ENCODE measurements around the gene GRIP1.

The GRIP1 gene, protein sequence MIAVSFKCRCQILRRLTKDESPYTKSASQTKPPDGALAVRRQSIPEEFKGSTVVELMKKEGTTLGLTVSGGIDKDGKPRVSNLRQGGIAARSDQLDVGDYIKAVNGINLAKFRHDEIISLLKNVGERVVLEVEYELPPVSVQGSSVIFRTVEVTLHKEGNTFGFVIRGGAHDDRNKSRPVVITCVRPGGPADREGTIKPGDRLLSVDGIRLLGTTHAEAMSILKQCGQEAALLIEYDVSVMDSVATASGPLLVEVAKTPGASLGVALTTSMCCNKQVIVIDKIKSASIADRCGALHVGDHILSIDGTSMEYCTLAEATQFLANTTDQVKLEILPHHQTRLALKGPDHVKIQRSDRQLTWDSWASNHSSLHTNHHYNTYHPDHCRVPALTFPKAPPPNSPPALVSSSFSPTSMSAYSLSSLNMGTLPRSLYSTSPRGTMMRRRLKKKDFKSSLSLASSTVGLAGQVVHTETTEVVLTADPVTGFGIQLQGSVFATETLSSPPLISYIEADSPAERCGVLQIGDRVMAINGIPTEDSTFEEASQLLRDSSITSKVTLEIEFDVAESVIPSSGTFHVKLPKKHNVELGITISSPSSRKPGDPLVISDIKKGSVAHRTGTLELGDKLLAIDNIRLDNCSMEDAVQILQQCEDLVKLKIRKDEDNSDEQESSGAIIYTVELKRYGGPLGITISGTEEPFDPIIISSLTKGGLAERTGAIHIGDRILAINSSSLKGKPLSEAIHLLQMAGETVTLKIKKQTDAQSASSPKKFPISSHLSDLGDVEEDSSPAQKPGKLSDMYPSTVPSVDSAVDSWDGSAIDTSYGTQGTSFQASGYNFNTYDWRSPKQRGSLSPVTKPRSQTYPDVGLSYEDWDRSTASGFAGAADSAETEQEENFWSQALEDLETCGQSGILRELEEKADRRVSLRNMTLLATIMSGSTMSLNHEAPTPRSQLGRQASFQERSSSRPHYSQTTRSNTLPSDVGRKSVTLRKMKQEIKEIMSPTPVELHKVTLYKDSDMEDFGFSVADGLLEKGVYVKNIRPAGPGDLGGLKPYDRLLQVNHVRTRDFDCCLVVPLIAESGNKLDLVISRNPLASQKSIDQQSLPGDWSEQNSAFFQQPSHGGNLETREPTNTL

DNA sequence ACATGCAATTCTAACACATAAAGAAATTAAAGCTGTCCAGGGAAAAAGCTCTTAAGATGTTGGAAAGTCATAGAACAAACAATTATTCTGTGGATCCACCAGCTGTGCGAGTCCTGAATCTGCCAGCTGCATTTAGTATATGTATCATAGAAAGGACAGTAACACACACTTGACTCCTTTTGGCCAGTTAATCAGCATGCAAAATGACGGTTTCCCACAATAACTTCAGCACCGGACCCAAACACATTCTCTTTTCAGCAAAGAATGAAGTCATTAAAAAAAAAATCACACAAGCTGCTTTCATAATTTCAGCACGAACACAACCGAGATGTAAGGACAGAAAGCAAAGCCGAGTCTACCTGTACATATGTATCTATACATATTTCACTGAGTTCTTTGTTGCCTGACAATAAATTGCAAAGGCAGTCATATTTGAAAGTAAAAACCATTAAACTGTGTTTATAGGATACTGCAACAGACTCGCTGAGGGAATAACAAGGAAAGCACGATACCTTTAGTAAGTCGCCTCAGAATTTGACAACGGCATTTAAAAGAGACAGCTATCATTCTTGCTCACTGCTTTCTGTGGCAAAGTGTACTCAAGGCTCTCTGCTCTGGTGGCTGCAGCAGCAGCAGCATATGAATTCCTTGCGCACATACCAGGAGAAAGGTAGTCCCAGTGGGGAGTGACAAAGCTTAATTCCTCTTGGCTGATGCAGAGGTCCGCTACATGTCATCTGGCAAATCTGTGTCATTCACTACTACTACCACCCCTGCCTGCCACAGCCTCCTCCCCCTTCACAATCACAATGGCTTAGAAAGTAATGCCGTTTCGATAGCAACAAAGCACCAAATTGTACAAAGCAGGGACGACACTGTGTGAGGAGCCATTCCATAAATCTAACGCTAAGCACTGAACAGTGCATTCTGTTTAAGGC is at the start of gene GRIP1:
Gene GRIP1, minus strand, starts transcription at position 739 of the 938 bp plus-strand sequence. Its CDS starts 172 bp downstream, at position 567.
- DNase-seq (ENCODE audit: low read depth in 2 of 2): no peak

DNA sequence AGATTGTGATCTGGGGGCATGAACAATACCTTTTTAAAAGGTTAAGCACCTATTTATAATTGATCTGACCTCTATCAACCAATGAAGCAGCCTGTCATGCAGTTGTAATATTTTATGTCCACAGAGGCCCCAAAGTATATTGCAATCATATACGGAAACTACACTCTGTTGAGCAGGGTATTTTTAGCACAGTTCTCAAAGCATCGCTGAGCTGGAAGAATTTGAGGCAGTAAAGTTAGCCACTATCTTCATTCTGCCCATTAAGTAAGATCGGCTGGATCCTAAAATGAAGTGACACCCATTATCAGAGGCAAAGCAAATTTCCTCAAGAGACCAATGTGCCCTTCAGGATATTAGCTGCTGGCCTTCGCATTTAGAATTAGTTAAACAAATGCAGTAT is 47.7 kb upstream of the GRIP1 start:
- no peak for DNase-seq (ENCODE audit: low read depth in 2 of 2)

DNA sequence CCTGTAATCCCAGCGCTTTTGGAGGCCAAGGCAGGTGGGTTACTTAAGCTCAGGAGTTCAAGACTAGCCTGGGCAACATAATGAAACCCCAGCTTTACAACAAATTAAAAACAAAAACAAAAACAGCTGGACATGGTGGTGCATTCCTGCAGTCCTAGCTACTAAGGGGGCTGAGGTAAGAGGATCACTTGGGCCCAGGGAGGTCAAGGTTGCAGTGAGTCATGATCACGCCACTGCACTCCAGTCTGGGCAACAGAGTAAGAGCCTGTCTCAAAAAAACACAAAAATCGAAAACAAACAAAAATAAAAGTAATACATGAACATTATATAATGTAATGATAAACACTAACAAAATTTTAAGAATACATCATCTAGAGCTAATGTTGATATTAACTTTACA is 46.2 kb upstream of the GRIP1 start:
- DNase-seq (ENCODE audit: low read depth in 2 of 2): no peak

DNA sequence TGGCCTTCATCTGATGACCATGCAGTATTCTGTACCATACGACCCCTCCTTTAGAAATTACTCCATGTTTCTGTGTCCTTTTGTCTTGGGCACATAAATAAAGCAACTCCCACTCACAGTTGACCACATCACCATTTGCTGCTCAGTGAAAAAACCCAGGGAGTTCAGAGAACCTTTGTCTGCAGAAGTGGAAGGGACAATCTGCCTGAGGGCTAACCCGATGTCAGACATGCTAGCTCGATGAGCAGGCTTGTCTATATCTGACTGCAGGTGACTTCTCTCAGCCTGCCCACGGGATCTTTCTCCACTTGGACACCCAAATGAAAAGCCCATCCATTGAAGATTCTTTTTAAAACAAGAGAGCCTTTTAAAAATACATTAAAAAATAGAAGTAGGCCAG is 45.7 kb upstream of the GRIP1 start:
- no peak for DNase-seq (ENCODE audit: low read depth in 2 of 2)

DNA sequence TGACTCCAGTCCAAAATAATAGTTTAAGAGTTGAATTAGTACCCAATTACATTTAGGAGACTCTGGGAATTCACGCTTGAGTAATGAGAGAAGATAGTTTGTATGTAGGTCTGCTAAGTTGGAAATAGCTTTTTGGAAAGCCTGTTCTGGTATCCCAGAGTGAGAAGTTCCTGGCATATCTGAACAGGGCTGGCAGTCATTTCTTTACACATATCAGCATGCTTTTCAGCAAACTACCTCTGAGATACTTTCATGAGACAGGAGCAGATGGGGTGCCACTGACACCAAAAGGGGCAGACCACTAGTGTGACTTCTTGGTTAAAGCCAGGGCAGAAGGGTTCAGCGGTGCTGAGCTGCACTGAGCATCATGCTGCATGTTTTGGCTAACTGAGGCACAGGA is 45.1 kb upstream of the GRIP1 start:
- DNase-seq (ENCODE audit: low read depth in 2 of 2): no peak

DNA sequence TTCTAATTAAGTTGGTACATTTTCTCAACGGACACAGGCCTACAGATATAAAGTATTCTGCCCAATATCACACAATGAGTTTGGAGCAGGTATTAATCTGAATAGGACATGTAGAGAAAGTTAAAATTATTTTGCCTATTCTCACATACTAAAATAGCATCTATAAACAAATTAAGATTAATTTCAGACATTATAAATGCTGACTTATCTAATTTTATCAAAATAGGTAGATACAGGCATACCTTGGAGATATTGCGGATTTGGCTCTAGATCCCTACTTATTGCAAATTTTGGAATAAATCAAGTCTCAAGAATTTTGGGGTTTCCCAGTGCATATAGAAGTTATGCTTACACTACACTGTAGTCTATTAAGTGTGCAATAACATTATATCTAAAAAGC is 41.0 kb upstream of the GRIP1 start:
- no peak for DNase-seq (ENCODE audit: low read depth in 2 of 2)

DNA sequence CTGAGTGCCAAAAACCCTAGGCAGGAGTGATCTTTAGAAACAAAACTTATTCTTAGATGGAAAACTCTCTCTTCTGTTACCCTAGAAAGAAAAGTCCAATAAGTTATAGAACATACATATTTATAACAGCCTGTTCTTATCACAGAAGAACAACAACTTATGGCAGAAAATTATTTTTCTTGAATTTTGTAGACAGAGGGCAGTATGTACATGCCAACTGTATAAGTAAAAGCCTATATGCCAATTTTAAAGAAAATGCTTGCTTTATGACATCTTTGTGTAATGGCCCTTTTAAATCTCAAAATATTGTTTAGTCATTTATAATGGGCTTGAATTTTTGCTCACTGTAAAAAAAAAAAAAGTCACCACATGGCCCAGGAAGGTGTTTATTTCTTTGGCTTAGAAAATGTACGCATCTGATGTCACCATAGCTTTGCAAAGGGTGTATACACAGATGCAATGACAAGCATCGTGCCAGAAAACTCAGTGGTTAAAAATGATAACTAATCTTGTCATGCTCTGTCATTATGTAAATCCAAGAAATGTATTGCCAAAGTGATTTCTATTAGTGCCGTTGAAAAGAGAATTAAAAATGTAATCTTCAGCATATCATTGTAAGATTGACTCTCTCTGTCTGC is 38.3 kb upstream of the GRIP1 start:
- DNase-seq (ENCODE audit: low read depth in 2 of 2): no peak

DNA sequence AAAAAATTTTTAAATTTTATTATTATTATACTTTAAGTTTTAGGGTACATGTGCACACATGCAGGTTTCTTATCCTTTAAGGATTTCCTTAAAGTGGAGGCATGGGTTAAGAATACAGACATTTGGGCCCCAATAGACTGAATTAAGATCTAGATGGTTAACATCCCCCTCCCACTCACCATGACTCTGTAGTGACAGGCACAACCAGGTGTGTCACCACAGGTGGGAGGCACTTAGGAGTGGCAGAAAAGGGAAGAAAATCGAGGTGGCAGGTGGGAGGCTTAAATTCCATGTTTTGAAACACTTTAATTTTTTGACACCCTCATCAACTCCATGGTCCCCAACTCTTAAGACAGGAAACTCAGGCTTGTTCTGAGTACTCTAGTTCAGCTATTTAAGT is 37.6 kb upstream of the GRIP1 start:
- no peak for DNase-seq (ENCODE audit: low read depth in 2 of 2)

DNA sequence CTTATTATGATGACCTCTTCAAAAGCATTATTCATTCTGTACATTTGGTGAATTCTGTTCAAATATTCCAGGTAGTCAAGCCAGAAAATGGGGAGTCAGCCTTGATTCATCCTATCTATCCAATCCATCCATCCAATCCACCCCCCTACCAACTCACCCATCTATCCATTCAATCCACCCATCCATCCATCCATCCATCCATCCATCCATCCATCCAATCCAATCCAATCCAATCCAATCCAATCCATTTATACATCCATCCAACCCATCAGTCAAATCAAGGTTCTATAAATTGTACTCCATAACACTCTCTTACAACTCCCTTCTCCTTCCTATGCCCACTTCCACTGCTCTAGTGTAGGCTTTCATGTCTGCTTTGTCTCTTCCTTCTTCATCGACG is 35.8 kb upstream of the GRIP1 start:
- DNase-seq (ENCODE audit: low read depth in 2 of 2): no peak

- DNase-seq (ENCODE audit: low read depth in 2 of 2): no peak
These were observed 35.1 kb upstream of the GRIP1 start for GRCh38 chr12:66713984-66714383.

DNA sequence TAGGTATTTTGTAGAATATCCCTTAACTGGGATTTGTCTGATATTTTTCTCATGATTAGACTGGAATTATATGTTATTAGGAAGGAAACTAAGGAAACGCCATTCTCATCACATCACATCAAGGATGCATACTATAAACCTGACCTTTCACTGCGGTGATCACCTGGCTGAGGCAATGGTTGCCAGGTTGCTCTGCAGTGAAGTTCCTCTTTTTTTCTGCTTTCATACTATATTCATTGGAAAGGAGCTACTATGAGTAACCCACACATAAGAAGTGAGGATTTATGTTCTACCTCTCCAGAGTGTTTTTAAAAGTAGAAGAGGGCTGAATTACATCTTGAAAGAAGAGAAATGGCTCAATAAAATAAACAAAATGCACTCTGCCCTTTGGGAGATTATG is 31.0 kb upstream of the GRIP1 start:
- no peak for DNase-seq (ENCODE audit: low read depth in 2 of 2)

GRCh38 chr12:66709457-66709773 is 30.5 kb upstream of the GRIP1 start:
- no peak for DNase-seq (ENCODE audit: low read depth in 2 of 2)

DNA sequence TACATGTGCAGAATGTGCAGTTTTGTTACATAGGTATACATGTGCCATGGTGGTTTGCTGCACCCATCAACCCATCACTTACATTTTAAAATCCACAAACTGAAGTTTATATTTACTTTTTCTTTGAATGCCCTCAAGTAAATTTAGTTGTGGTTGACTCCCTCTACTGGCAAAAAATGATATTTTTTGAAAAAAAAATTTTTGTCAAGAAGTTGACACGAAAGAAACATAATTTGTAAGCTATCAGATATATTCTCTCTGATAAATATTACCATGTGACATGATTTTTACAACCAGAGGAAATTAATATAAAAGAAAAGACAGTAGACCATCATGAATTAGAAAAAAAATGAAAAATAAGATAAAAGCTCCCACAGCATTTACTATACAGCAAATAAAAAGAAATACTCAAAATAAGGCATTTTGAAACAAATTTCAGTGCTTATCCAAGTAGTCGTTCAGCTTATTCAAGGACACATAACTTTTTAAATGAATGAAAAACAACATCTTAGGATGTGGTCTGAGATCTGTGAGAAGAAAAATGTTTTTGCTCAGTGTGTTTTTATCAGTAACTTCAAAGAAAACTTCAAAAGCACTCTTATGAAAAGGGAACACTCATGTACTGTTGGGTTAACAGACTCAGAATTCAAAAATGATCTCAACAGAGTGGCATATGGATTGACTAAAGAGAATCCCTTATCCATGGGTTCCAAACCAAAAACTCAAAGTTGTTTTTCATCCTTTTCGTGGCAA is 30.0 kb upstream of the GRIP1 start:
- DNase-seq (ENCODE audit: low read depth in 2 of 2): no peak

DNA sequence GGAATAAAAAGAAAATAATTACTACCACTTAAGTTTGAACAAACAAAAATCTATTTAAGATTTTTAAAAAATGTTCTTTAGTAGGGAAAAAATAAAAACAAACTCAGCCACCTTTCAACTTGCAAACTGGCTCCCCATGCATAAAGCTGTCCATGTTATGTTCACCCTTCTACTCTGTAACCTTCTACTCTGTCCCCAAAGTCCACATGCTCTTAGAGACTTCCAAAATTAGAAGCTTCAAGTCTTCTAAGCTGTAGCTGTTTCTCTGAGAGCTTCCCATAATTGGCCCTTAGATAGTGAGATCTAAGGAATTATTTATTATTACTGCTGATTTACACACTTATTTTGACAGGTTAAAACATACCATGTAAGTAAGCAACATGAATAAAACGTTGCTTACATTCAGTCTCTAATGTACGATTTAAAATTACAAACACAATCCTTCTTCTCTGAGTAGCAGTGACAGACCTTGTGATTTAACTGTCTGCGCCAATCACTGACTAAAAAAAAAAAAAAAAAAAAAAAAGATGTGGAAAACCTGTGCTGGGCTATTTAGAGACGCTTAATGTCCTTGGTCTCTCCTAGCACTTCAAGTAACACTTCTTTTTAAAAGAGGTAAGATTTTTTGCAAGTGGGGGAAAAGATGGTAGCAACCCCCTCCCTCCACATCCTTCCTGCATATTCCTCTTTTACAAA is 28.3 kb upstream of the GRIP1 start:
- DNase-seq (ENCODE audit: low read depth in 2 of 2): no peak

GRCh38 chr12:66699738-66700482 is 21.0 kb upstream of the GRIP1 start:
- DNase-seq (ENCODE audit: low read depth in 2 of 2): no peak

GRCh38 chr12:66698558-66698957 is 19.7 kb upstream of the GRIP1 start:
- DNase-seq (ENCODE audit: low read depth in 2 of 2): no peak

- no peak for DNase-seq (ENCODE audit: low read depth in 2 of 2)
These were observed 18.5 kb upstream of the GRIP1 start for GRCh38 chr12:66697404-66697803.

- DNase-seq (ENCODE audit: low read depth in 2 of 2): no peak
These were observed 16.1 kb upstream of the GRIP1 start for GRCh38 chr12:66694666-66695613.
